Measurements from ENCODE around the gene NUFIP2. TPM values are rescaled to one million over a fixed set of nuclear protein-coding genes. Genes with fewer than 3 reads are reported as not detected.

NUFIP2 gene
- total and polyA plus RNA-seq, 10 of the 15 experiments (the other 5 are each of a cell fraction or from before 2014, with no cell fraction given), result 3.7 to 32.3 (median 14.5) TPM

DNA sequence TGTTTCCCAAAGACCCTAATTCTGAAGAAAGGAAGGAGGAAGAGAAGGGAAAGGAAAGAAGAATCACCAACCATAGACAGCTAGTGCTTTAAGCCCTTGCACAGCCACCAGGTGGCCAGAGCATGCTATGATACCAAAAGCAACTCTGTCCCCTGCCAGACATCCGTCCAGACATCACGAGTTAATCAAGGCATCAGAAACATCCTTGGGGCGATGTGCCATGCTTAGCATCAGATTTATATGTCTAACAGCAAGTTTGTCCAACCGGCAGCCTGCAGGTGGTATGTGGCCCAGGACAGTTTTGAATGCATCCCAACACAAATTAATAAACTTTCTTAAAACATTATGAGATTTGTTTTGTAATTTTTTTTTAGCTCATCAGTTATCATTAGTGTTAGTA, 50.2 kb downstream of the NUFIP2 start:
- H3K36me3 ChIP-seq (ENCODE audit: control insufficient read depth in 2 of 2, insufficient read depth in 2 of 2, low read length in 1 of 2), result no peaks in the 10 kb centered on the region
- no peaks in the 10 kb centered on the region for H4K20me1 ChIP-seq (ENCODE audit: control insufficient read depth, insufficient read depth)
- no peaks in the 10 kb centered on the region; the same call in 1 of the 2 replicates for H3K4me1 ChIP-seq (ENCODE audit: control insufficient read depth, insufficient read depth, low read length)
- no peak overlapping the region for H3K4me2 ChIP-seq (ENCODE audit: control insufficient read depth, insufficient read depth)
- H3K27me3 ChIP-seq (replicated peaks in 1 of 2; ENCODE audit: control insufficient read depth in 2 of 2, insufficient read depth in 2 of 2, low read length in 1 of 2), result no peaks in the 10 kb centered on the region
- in situ Hi-C loops (cut with MboI) (no loop called here), intact Hi-C loops (cut with micrococcal nuclease; ENCODE audit: unreplicated experiment) (no loop called here)
- ChIA-PET CTCF (interaction anchor here (0.9 to 3.0 kb wide), 9 partner anchors 8 to 292 kb away, joined by 3 to 26 read pairs (median 3); no protein-coding TSS in a partner anchor), RAD21 (ENCODE audit: unreplicated experiment) (no interaction called here), POLR2A (no interaction called here), SMC1A (ENCODE audit: uncharacterized antibody, unreplicated experiment) (interaction anchor here (1.3 to 3.6 kb wide), 4 partner anchors 24 to 106 kb away, joined by 5 to 7 read pairs (median 6); no protein-coding TSS in a partner anchor)
- no peak for DNase-seq (ENCODE audit: low read depth, low spot score)
- TF ChIP-seq SRF (IDR thresholded peaks at IDR 0.05; ENCODE audit: low read depth in 2 of 2, low read length in 2 of 2), result peak in 1 of 2 experiments; percentile 36; a peak in 1 of 4 replicates
- TF ChIP-seq SMC3 (IDR thresholded peaks at IDR 0.05; ENCODE audit: borderline replicate concordance, low read length), result peak; percentile 41; the same call in 1 of the 2 replicates
- no peak for TF ChIP-seq ZNF207 (IDR thresholded peaks at IDR 0.05; ENCODE audit: borderline replicate concordance)
- 0 out of 2 replicates have a peak, but pooled peaks have one; percentile 40 for TF ChIP-seq MLLT1 (IDR thresholded peaks at IDR 0.05)
- TF ChIP-seq, protein P1, sequence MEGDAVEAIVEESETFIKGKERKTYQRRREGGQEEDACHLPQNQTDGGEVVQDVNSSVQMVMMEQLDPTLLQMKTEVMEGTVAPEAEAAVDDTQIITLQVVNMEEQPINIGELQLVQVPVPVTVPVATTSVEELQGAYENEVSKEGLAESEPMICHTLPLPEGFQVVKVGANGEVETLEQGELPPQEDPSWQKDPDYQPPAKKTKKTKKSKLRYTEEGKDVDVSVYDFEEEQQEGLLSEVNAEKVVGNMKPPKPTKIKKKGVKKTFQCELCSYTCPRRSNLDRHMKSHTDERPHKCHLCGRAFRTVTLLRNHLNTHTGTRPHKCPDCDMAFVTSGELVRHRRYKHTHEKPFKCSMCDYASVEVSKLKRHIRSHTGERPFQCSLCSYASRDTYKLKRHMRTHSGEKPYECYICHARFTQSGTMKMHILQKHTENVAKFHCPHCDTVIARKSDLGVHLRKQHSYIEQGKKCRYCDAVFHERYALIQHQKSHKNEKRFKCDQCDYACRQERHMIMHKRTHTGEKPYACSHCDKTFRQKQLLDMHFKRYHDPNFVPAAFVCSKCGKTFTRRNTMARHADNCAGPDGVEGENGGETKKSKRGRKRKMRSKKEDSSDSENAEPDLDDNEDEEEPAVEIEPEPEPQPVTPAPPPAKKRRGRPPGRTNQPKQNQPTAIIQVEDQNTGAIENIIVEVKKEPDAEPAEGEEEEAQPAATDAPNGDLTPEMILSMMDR (IDR thresholded peaks at IDR 0.05 in 2 of 3, conservative IDR thresholded peaks at IDR 0.05 in 1 of 3; ENCODE audit: control insufficient read depth in 2 of 3, extremely low read depth in 1 of 3, insufficient read depth in 1 of 3, low read depth in 3 of 3, low read length in 3 of 3), result peak; percentile 37 to 58 (median 58)
- no TSS peak for BruUV-seq (replicated peaks)
- no peak overlapping the region for H3K27ac ChIP-seq (ENCODE audit: control insufficient read depth, insufficient read depth)
- H3K4me3 ChIP-seq, result no peak overlapping the region
- no peak for FAIRE-seq
- H3K79me2 ChIP-seq (ENCODE audit: control insufficient read depth, insufficient read depth, low read length), result no peaks in the 10 kb centered on the region
- 15% methylated on average over 4 of the region's 4 CpGs for WGBS (ENCODE audit: insufficient coverage, insufficient replicate concordance, low lambda C conversion rate, missing lambda C conversion rate)
- no peaks in the 10 kb centered on the region for H3K9me3 ChIP-seq (replicated peaks; ENCODE audit: control insufficient read depth, insufficient read depth, low read length)
- no peak overlapping the region for H3K9ac ChIP-seq (ENCODE audit: control insufficient read depth, insufficient read depth, low read length)
- ATAC-seq, result peak; percentile 85
- H2AFZ ChIP-seq (ENCODE audit: control insufficient read depth, low read depth, low read length), result no peak overlapping the region
